Heart right ventricle (tissue), 16 donors: Measurements from ENCODE around the gene STRA6. TPM values are rescaled to one million over a fixed set of nuclear protein-coding genes. Genes with fewer than 3 reads are reported as not detected.

Experiments used
- ATAC-seq, 8 donors: fragments of 200-7000 bp; cut with Tn5 transposase; one replicate each; pipeline ENCODE4 v1.9.1; 2020; ENCODE audit warnings: mild to moderate bottlenecking in 8 of 8, moderate library complexity in 8 of 8, moderate number of reproducible peaks in 1 of 8
- DNase-seq, 2 donors: peaks; one replicate each; pipeline ENCODE4 v3.0.0-alpha.2; 2020
- H3K27ac ChIP-seq, 10 donors: fragments of 200-600 bp; sonication (generic) in 2 of 10; one replicate each; pipeline versions ENCODE4 v1.5.0 to v1.8.0; 2020 to 2022; ENCODE audit warnings: mild to moderate bottlenecking in 3 of 10
- H3K27me3 ChIP-seq, 7 donors: fragments of 200-600 bp; one replicate each; pipeline ENCODE4 v1.8.0; 2021 to 2022; ENCODE audit warnings: mild to moderate bottlenecking in 2 of 7
- H3K36me3 ChIP-seq, 9 donors: fragments of 200-600 bp; sonication (generic) in 1 of 9; one replicate each; pipeline versions ENCODE4 v1.5.0 to v1.8.0; 2020 to 2022; ENCODE audit warnings: mild to moderate bottlenecking in 2 of 9
- H3K4me1 ChIP-seq, 9 donors: fragments of 200-600 bp; sonication (generic) in 1 of 9; one replicate each; pipeline versions ENCODE4 v1.5.0 to v1.8.0; 2020 to 2022; ENCODE audit warnings: mild to moderate bottlenecking in 4 of 9
- H3K4me3 ChIP-seq, 10 donors: fragments of 200-600 bp; sonication (generic) in 2 of 10; one replicate each; pipeline versions ENCODE4 v1.5.0 to v1.8.0; 2020 to 2022; ENCODE audit warnings: mild to moderate bottlenecking in 7 of 10, moderate library complexity in 2 of 10
- H3K9me3 ChIP-seq, 11 donors: fragments of 200-600 bp in 10 of 11; sonication (generic) in 2 of 11; one replicate each; pipeline versions ENCODE4 v1.5.0 to v1.8.0; 2013 to 2022; ENCODE audit warnings: mild to moderate bottlenecking in 2 of 11, control low read depth in 1 of 11, moderate library complexity in 1 of 11
- CTCF ChIP-seq, 9 donors: fragments of 200-600 bp; sonication (generic) in 2 of 9; IDR thresholded peaks; one replicate each; pipeline versions ENCODE4 v1.5.0 to v1.8.0; 2021 to 2022; ENCODE audit warnings: antibody characterized with exemption in 9 of 9, mild to moderate bottlenecking in 5 of 9, moderate library complexity in 1 of 9
- WGBS, 2 donors: extraction: QIAGEN DNeasy Blood & Tissue Kit; methylation state at CpG; one replicate each; pipeline ENCODE4 v1.1.7; 2013; ENCODE audit warnings: inconsistent platforms in 1 of 2; 5-methylcytosine and 5-hydroxymethylcytosine counted together
- intact Hi-C, 10 donors: fragments of 100-400 bp; cut with DNase I; formaldehyde crosslinking; loops; one replicate each; pipeline versions ENCODE4 v1.11.1 to v1.14.2; 2022
- polyA plus RNA-seq, 2 donors: library from polyadenylated mRNA; stranded (reverse); fragments of 200-250 nt; gene quantifications; one replicate each; pipeline ENCODE4 v1.2.3, GENCODE V29; 2013
- total RNA-seq, 10 donors: library from RNA; stranded (reverse); fragmentation: NEBNext Ultra II Directional in 3 of 10; extraction: Animal tissue kit (Norgen Biotek cat#: 25700) in 3 of 10; gene quantifications; one replicate each; pipeline versions ENCODE4 v1.2.1 to v1.2.4, GENCODE V29; 2021 to 2023
- donor health status: Arrhythmogenic right ventricular cardiomyopathy.
- donor health status: ischemic (EF 13 %, LVEDD 7.1; RV severe dilation, severe dysfunction).
- donor health status: healthy with polysubstance abuse.
- donor health status: DM: no; HTN: yes; CAD: no.
- donor health status: DM: no; HTN: no; CAD: no.
- donor health status: ischemic (EF 25% LVEDD 6.9; RV normal size, moderate dysfunction).
- donor health status: ischemic (EF 25% LVEDD 5.7; RV mildly dilated, moderate dysfunction).
- donor health status: healthy.
- donor health status: DM: yes; HTN: yes; CAD: no.
- donor health status: Ischemic cardiomyopathy.
- donor health status: ischemic (EF 35%, LVEDD 5.7; RV mildly dilated, moderate dysfunction).
- donor health status: nonischemic (EF 11% LVEDD 7.7; RV severe dilation, severe dysfunction).
- donor health status: DM: yes; HTN: yes; CAD: no.
- donor health status: PGD.
- donor health status: ischemic (EF 29% LVEDD 5.4; RV normal size, mild dysfunction).
- donor health status: nonischemic (EF 23%, LVEDD 6.1; RV moderate dilation, normal function).

The STRA6 gene
- total and polyA plus RNA-seq, 12 donors: 0.03 to 0.21 (median 0.14) TPM; not detected in 8

GRCh38 chr15:74235962-74236361 is 33.4 kb upstream of the STRA6 start, which contains the start of gene CCDC33:
TSS of gene CCDC33 (plus strand) at chr15:74236326. CDS start at chr15:74236720, 394 bp downstream.
- no peak for TF ChIP-seq CTCF (IDR thresholded peaks at IDR 0.05)
- Histone ChIP-seq H3K9me3 (no peaks in the 10 kb centered on the region), H3K4me3 (no peak within 1 kb of the TSS), H3K27me3 (no peaks in the 10 kb centered on the region), H3K27ac (no peak within 1 kb of the TSS), H3K4me1 (peaks cover 15 to 21% (median 18%) of the 10 kb centered on the region in 9 donors), H3K36me3 (no peaks in the 10 kb centered on the region)
- 82 to 84% methylated on average over 6 of the region's 6 CpGs for WGBS, 2 donors
- intact Hi-C loops: loop anchor here in 1 of 10 donors (5.0 kb wide), 1 partner anchor 66 kb away; no protein-coding TSS in a partner anchor
- no peak for DNase-seq
- ATAC-seq: no peak

- no peak overlapping the region for H3K4me3 ChIP-seq
- 92 to 93% methylated on average over 9 of the region's 9 CpGs for WGBS, 2 donors
- H3K27me3 ChIP-seq: no peaks in the 10 kb centered on the region
- H3K9me3 ChIP-seq: no peaks in the 10 kb centered on the region
- intact Hi-C loops: no loop called here
- no peak for TF ChIP-seq CTCF (IDR thresholded peaks at IDR 0.05)
- no peak for DNase-seq
- H3K27ac ChIP-seq: no peak overlapping the region
- no peaks in the 10 kb centered on the region for H3K36me3 ChIP-seq
- H3K4me1 ChIP-seq: peaks cover 2 to 8% (median 3%) of the 10 kb centered on the region in 9 donors
- no peak for ATAC-seq
Measured at GRCh38 chr15:74234598-74234875, 31.9 kb upstream of the STRA6 start.

- no peak for ATAC-seq
- DNase-seq: no peak
- Histone ChIP-seq H3K36me3 (no peaks in the 10 kb centered on the region), H3K27me3 (no peaks in the 10 kb centered on the region), H3K27ac (no peak overlapping the region), H3K9me3 (no peaks in the 10 kb centered on the region), H3K4me1 (peaks cover 0 to 8% (median 4%) of the 10 kb centered on the region in 9 donors), H3K4me3 (no peak overlapping the region)
- no peak for TF ChIP-seq CTCF (IDR thresholded peaks at IDR 0.05)
- 92 to 95% methylated on average over 3 of the region's 3 CpGs for WGBS, 2 donors
- intact Hi-C loops: no loop called here
Measured at GRCh38 chr15:74233851-74234597, 31.4 kb upstream of the STRA6 start.

- TF ChIP-seq CTCF (IDR thresholded peaks at IDR 0.05): no peak
- intact Hi-C loops: no loop called here
- Histone ChIP-seq H3K4me3 (no peak overlapping the region), H3K27me3 (no peaks in the 10 kb centered on the region), H3K36me3 (no peaks in the 10 kb centered on the region), H3K9me3 (no peaks in the 10 kb centered on the region), H3K4me1 (peaks cover under 1 to 13% (median 9%) of the 10 kb centered on the region in 9 donors), H3K27ac (no peak overlapping the region)
- DNase-seq (no peak), ATAC-seq (no peak)
- WGBS, 2 donors: 88 to 89% methylated on average over 6 of the region's 6 CpGs
Measured at GRCh38 chr15:74233373-74233772, 30.8 kb upstream of the STRA6 start.
